SJCRH30 (cell line): ENCODE results near the gene SPEM3. TPM values are rescaled to one million over a fixed set of nuclear protein-coding genes. Genes with fewer than 3 reads are reported as not detected.

Experiments
- DNase-seq, 2 experiments: peaks; one replicate each; pipeline ENCODE4 v3.0.0-alpha.2; 2015 to 2020
- H3K27ac ChIP-seq: fragments of 250-450 bp; sonication (Bioruptor Pico); 2 replicates; pipeline ENCODE4 v1.5.1; 2020; ENCODE audit warnings: mild to moderate bottlenecking, moderate library complexity
- H3K27me3 ChIP-seq: fragments of 250-450 bp; sonication (Bioruptor Pico); 2 replicates; pipeline ENCODE4 v1.5.1; 2020; ENCODE audit warnings: mild to moderate bottlenecking, moderate library complexity
- H3K36me3 ChIP-seq: fragments of 250-450 bp; sonication (Bioruptor Pico); 2 replicates; pipeline ENCODE4 v1.5.1; 2020; ENCODE audit warnings: mild to moderate bottlenecking, moderate library complexity
- H3K4me1 ChIP-seq: fragments of 250-450 bp; sonication (Bioruptor Pico); 2 replicates; pipeline ENCODE4 v1.5.1; 2020; ENCODE audit warnings: mild to moderate bottlenecking, moderate library complexity
- H3K4me3 ChIP-seq: fragments of 250-450 bp; sonication (Bioruptor Pico); 2 replicates; pipeline ENCODE4 v1.5.1; 2020; ENCODE audit warnings: mild to moderate bottlenecking, moderate library complexity
- H3K9me3 ChIP-seq: fragments of 250-450 bp; sonication (Bioruptor Pico); replicated peaks from 2 replicates; pipeline ENCODE4 v1.5.1; 2020; ENCODE audit warnings: mild to moderate bottlenecking, moderate library complexity
- total RNA-seq: library from RNA; depleted of rRNA; stranded (reverse); fragments of >200 nt; shearing (Covaris generic); gene quantifications from 2 replicates; pipeline ENCODE4 v1.2.3, GENCODE V29; 2014; rRNA removed

SPEM3 gene
- total RNA-seq, result not detected in 2 replicates

DNA sequence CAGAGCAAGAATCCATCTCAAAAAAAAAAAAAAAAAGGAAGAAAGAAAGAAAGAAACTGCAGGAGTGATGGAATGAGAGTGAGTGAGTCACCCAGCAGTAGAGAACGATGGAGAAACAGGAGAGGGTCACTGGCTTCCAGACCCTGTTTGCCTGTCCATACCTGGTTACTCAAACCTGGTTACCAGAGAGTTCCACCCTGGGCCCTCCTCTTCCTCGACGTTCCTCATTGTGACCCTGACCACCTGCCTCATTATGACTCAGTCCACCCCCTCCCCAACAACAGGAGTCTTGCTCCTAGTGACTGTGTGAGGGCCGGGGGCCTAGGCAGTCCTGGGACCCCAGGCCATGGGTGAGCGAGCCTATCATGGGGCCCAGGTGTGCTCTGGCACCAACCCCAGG, at the start of gene SPEM3:
Gene SPEM3 (plus strand): TSS at position 301 of the 400 bp plus-strand sequence. CDS start 46 bp downstream, at position 347.
- Histone ChIP-seq H3K9me3 (no peaks in the 10 kb centered on the region), H3K27ac (no peak within 1 kb of the TSS), H3K4me3 (no peak within 1 kb of the TSS), H3K27me3 (no peaks in the 10 kb centered on the region), H3K36me3 (no peaks in the 10 kb centered on the region), H3K4me1 (no peaks in the 10 kb centered on the region)
- DNase-seq, result no peak

- Histone ChIP-seq H3K4me1 (no peaks in the 10 kb centered on the region), H3K36me3 (no peaks in the 10 kb centered on the region), H3K27ac (no peak overlapping the region), H3K9me3 (0 out of 2 replicates have a peak, but pooled peaks cover 3% of the 10 kb centered on the region), H3K4me3 (no peak overlapping the region), H3K27me3 (no peaks in the 10 kb centered on the region)
- DNase-seq, result no peak
Observed at GRCh38 chr17:7379134-7379533, 49.5 kb upstream of the SPEM3 start.

DNA sequence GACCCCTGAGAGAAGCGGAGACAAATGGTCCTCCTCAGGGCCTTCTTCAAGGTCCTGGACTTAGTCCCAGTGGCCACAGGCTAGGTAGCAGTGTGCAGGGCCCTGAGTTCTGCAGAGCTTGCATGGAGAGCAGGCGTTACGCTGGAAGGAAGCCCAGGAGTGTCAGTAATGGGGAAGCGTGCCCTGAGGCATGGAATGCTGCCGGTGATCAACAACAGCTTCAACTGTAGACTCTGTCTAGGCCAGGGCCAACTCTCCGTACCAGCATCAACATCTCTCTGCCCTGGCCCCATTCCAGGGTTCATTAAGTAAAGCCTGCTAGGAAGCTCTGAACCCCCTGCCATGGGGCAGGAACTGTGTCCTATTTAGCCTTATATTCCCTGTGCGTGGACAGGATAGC, 48.3 kb upstream of the SPEM3 start:
- Histone ChIP-seq H3K27me3 (no peaks in the 10 kb centered on the region), H3K9me3 (0 out of 2 replicates have a peak, but pooled peaks cover 3% of the 10 kb centered on the region), H3K4me3 (no peak overlapping the region), H3K36me3 (no peaks in the 10 kb centered on the region), H3K4me1 (no peaks in the 10 kb centered on the region), H3K27ac (no peak overlapping the region)
- DNase-seq, result peak; percentile 18 to 28

GRCh38 chr17:7380855-7381683, 47.6 kb upstream of the SPEM3 start, which contains the start of gene TNK1:
TNK1 (plus strand) TSS chr17:7381089; CDS start chr17:7382927, 1,838 bp downstream.
- Histone ChIP-seq H3K9me3 (0 out of 2 replicates have a peak, but pooled peaks cover 3% of the 10 kb centered on the region), H3K4me3 (no peak within 1 kb of the TSS), H3K36me3 (no peaks in the 10 kb centered on the region), H3K4me1 (no peaks in the 10 kb centered on the region), H3K27ac (no peak within 1 kb of the TSS), H3K27me3 (no peaks in the 10 kb centered on the region)
- DNase-seq, result no peak

DNA sequence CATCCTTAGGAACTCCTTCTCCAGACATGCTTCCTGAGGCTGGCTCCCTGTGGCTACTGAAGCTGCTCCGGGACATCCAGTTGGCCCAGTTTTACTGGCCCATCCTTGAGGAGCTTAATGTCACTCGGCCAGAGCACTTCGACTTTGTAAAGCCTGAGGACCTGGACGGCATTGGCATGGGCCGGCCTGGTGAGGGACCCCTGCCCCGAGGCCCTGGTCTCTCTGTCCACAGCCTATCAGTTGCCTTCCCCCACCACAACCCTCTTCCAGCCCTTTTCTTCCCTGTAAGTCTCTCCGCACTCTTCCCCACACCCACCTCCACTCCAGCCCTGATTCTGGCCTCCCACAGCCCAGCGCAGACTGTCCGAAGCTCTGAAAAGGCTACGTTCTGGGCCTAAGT, 45.8 kb upstream of the SPEM3 start:
- Histone ChIP-seq H3K27ac (no peak overlapping the region), H3K9me3 (0 out of 2 replicates have a peak, but pooled peaks cover 3% of the 10 kb centered on the region), H3K4me1 (no peaks in the 10 kb centered on the region), H3K27me3 (no peaks in the 10 kb centered on the region), H3K4me3 (no peak overlapping the region), H3K36me3 (no peaks in the 10 kb centered on the region)
- no peak for DNase-seq

- no peak for DNase-seq
- Histone ChIP-seq H3K27ac (no peak overlapping the region), H3K9me3 (0 out of 2 replicates have a peak, but pooled peaks cover 3% of the 10 kb centered on the region), H3K27me3 (no peaks in the 10 kb centered on the region), H3K4me3 (no peak overlapping the region), H3K4me1 (no peaks in the 10 kb centered on the region), H3K36me3 (no peaks in the 10 kb centered on the region)
Observed at GRCh38 chr17:7383371-7383741, 45.3 kb upstream of the SPEM3 start.

- 0 out of 2 replicates have a peak, but pooled peaks cover 3% of the 10 kb centered on the region for H3K9me3 ChIP-seq
- no peak overlapping the region for H3K4me3 ChIP-seq
- DNase-seq, result no peak
- H3K27me3 ChIP-seq, result no peaks in the 10 kb centered on the region
- no peaks in the 10 kb centered on the region for H3K4me1 ChIP-seq
- H3K27ac ChIP-seq, result no peak overlapping the region
- no peaks in the 10 kb centered on the region for H3K36me3 ChIP-seq
Observed at GRCh38 chr17:7383742-7384488, 44.7 kb upstream of the SPEM3 start.

DNA sequence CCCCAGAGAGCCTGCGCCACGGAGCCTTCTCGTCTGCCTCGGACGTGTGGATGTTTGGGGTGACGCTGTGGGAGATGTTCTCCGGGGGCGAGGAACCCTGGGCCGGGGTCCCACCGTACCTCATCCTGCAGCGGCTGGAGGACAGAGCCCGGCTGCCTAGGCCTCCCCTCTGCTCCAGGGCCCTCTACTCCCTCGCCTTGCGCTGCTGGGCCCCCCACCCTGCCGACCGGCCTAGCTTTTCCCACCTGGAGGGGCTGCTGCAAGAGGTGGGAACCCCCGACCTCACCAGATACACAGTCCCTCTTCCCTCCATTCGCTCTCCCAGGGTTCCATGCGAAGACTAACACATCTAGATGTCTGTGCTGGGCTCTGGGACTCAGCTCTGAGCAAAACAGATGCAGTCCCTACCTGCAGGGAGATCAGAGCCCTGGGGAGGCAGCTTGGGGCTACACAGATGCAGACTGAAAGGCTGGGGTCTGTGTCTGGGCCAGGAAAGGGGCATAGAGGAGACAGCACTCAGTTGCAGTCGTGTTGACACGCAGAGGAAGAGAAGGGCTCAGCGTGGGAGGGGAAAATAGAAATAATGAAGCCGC, 44.1 kb upstream of the SPEM3 start:
- no peak overlapping the region for H3K4me3 ChIP-seq
- no peaks in the 10 kb centered on the region for H3K4me1 ChIP-seq
- no peak for DNase-seq
- H3K27me3 ChIP-seq, result no peaks in the 10 kb centered on the region
- H3K36me3 ChIP-seq, result no peaks in the 10 kb centered on the region
- no peak overlapping the region for H3K27ac ChIP-seq
- no peaks in the 10 kb centered on the region for H3K9me3 ChIP-seq

DNA sequence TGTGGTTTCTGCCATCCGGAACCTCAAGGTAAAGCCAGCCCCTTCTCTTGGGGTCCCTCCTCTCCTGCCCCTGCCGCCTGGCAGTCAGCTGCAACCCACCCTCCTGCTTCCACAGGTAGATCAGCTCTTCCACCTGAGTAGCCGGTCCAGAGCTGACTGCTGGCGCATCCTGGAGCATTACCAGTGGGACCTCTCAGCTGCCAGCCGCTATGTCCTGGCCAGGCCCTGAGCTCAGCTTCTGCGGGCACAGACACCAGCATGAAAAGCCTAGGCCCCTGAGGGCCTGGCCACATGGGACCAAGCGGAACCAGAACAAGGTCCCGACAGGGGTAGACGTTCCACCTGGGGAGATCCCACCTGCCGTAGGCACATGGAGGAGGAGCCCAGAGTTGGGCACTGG, 39.8 kb upstream of the SPEM3 start:
- Histone ChIP-seq H3K9me3 (no peaks in the 10 kb centered on the region), H3K4me1 (no peaks in the 10 kb centered on the region), H3K27me3 (no peaks in the 10 kb centered on the region), H3K4me3 (no peak overlapping the region), H3K27ac (no peak overlapping the region), H3K36me3 (no peaks in the 10 kb centered on the region)
- no peak for DNase-seq

GRCh38 chr17:7389924-7390910, 38.4 kb upstream of the SPEM3 start:
- no peak for DNase-seq
- Histone ChIP-seq H3K27ac (no peak overlapping the region), H3K9me3 (no peaks in the 10 kb centered on the region), H3K4me3 (no peak overlapping the region), H3K4me1 (no peaks in the 10 kb centered on the region), H3K36me3 (no peaks in the 10 kb centered on the region), H3K27me3 (no peaks in the 10 kb centered on the region)

- H3K27ac ChIP-seq, result no peak overlapping the region
- H3K9me3 ChIP-seq, result no peaks in the 10 kb centered on the region
- no peak overlapping the region for H3K4me3 ChIP-seq
- DNase-seq, result no peak
- no peaks in the 10 kb centered on the region for H3K27me3 ChIP-seq
- no peaks in the 10 kb centered on the region for H3K36me3 ChIP-seq
- no peaks in the 10 kb centered on the region for H3K4me1 ChIP-seq
Observed at GRCh38 chr17:7391307-7391706, 37.4 kb upstream of the SPEM3 start.

DNA sequence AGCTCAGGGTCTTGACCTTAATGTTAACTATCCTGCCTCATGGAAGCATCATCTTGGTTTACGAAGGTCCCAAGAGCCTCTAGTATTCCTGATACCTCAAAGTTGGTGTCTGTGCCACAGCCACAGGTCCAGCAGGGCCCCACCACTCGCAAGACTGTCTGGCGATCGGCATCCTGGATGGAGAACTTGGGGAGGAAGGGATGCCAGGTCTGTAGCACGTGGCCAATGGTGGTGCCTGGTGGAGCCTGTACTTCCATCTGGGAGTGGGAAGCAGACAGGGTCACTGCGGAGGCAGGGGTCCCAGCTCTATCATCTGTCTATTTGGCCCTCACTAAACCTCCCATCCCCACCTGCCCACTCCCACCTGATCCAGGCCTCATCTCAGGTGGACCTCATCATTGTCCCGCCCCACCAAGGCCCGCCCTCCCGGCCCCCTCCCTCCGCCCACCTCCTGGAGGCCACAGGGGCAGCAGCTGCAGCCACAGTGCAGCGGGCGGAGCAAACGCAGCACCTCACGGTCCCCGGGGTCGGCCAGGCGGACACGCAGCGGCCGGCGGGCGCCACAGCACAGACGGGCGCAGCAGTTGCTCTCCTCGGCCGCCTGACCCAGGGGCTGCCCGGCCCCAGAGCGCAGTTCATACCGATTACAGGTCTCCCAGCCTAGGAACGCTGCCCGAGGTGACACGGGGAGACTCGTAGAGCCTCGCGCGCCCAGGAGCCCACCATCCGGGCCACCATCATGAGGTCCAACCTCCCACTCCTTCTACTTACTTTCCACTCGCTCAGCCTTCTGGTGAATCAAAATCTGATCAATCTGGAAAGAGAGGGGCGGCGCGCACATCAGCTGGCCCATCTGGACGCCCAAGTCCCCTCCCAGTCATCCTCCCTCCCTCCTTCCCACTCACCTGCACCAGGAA, 35.7 kb upstream of the SPEM3 start:
- Histone ChIP-seq H3K36me3 (no peaks in the 10 kb centered on the region), H3K4me1 (no peaks in the 10 kb centered on the region), H3K27me3 (no peaks in the 10 kb centered on the region), H3K9me3 (no peaks in the 10 kb centered on the region), H3K4me3 (peak overlapping the region; percentile 65; the same call in 1 of the 2 replicates), H3K27ac (no peak overlapping the region)
- DNase-seq, result no peak
